Measurements from ENCODE around the gene SEBOX.

SEBOX gene

GRCh38 chr17:28317099-28317965 lies 47.7 kb downstream of the SEBOX start:
- DNase-seq: no peak

- no peak for DNase-seq
These were observed 48.9 kb downstream of the SEBOX start for GRCh38 chr17:28315846-28316705.

- DNase-seq: no peak
These were observed 51.2 kb downstream of the SEBOX start for GRCh38 chr17:28313841-28314240.

Measured in fibroblast of skin of right quadriceps (primary cell).